Vagina (tissue), 2 donors: ENCODE measurements around the gene PUS7. TPM values are rescaled to one million over a fixed set of nuclear protein-coding genes. Genes with fewer than 3 reads are reported as not detected.
"Not testable (repeated sequence)": the region's sequence is repeated elsewhere in the genome, so short reads cannot be mapped to it uniquely, and the experiment has no call there.

Experiments used
- DNase-seq, 2 donors: peaks; one replicate each; pipeline ENCODE4 v3.0.0-alpha.2; 2017; ENCODE audit errors: extremely low spot score in 2 of 2
- H3K27ac ChIP-seq: fragments of 200-600 bp; sonication (generic); one replicate; pipeline ENCODE4 v1.5.1; 2019
- H3K27me3 ChIP-seq: fragments of 200-600 bp; sonication (generic); one replicate; pipeline ENCODE4 v1.5.1; 2019
- H3K36me3 ChIP-seq, 2 donors: fragments of 200-600 bp; sonication (generic); one replicate each; pipeline ENCODE4 v1.5.1; 2017 to 2019
- H3K4me1 ChIP-seq: fragments of 200-600 bp; sonication (generic); one replicate; pipeline ENCODE4 v1.5.1; 2019
- H3K4me3 ChIP-seq, 2 donors: fragments of 200-600 bp; sonication (generic); 1 replicate in 1 of 2; 2 replicates in 1 of 2; pipeline ENCODE4 v1.5.1; 2016 to 2019
- H3K9me3 ChIP-seq: fragments of 200-600 bp; sonication (generic); one replicate; pipeline ENCODE4 v1.5.1; 2019
- CTCF ChIP-seq, 3 experiments: fragments of 450-650 bp in 2 of 3; fragments of 200-600 bp in 1 of 3; sonication (generic) in 1 of 3; IDR thresholded peaks; one replicate each; pipeline ENCODE4 v1.5.1; 2017 to 2019; ENCODE audit warnings: antibody characterized with exemption in 3 of 3, mild to moderate bottlenecking in 2 of 3, moderate library complexity in 2 of 3
- POLR2A ChIP-seq, 2 donors: fragments of 450-650 bp; IDR thresholded peaks; one replicate each; pipeline ENCODE4 v1.6.1; 2017; ENCODE audit warnings: antibody characterized with exemption in 2 of 2, mild to moderate bottlenecking in 2 of 2, moderate library complexity in 2 of 2
- POLR2AphosphoS5 ChIP-seq, 2 donors: sonication (generic); formaldehyde crosslinking; IDR thresholded peaks; one replicate each; pipeline ENCODE4 v1.9.0; 2017; ENCODE audit warnings: antibody characterized with exemption in 2 of 2, mild to moderate bottlenecking in 2 of 2, low read depth in 1 of 2; ENCODE audit not compliant: insufficient read depth in 1 of 2
- intact Hi-C: fragments of 100-400 bp; cut with DNase I; formaldehyde crosslinking; loops from one replicate; pipeline ENCODE4 v1.15.1; 2023
- total RNA-seq: library from RNA; depleted of rRNA; stranded (reverse); fragments of >200 nt; gene quantifications from one replicate; pipeline ENCODE4 v1.2.3, GENCODE V29; 2016

Gene PUS7
- total RNA-seq, 1 donor from 2014 or later: 16.9 TPM

- intact Hi-C loops: no loop called here
- TF ChIP-seq CTCF (IDR thresholded peaks at IDR 0.05): no peak
- H3K36me3 ChIP-seq: peaks cover 0 to 19% of the 10 kb centered on the region in 2 donors
- DNase-seq: no peak
- no peak overlapping the region for H3K27ac ChIP-seq
- H3K27me3 ChIP-seq: no peaks in the 10 kb centered on the region
- H3K4me1 ChIP-seq: peaks cover 13% of the 10 kb centered on the region
- no peak overlapping the region for H3K4me3 ChIP-seq
- no peaks in the 10 kb centered on the region for H3K9me3 ChIP-seq
Measured at GRCh38 chr7:105457619-105458225, 64.3 kb downstream of the PUS7 start.

DNA sequence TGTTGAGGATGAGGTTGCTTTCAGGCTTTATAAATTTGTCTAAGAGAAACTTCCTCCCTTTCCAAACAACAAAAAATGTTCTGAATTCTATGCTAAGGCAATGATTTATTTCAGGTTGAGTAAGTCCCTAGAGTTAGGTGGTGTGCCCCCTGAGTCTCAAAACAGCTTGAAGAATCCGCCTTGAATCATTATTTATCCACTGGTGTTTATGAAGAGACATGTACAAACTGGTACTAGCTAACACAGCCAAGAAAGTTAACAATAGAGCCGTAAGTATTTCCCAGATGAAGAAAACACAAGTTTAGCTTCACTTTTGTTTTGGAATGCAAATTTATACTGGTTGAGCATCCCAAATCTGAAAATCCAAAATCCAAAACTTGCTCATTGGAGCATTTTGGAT, 67.2 kb downstream of the PUS7 start:
- intact Hi-C loops: no loop called here
- no peak overlapping the region for H3K27ac ChIP-seq
- H3K36me3 ChIP-seq: peaks cover 0 to 4% of the 10 kb centered on the region in 2 donors
- no peaks in the 10 kb centered on the region for H3K27me3 ChIP-seq
- no peak overlapping the region for H3K4me3 ChIP-seq
- DNase-seq: no peak
- TF ChIP-seq POLR2AphosphoS5 (IDR thresholded peaks at IDR 0.05; ENCODE audit: insufficient read depth in 1 of 2, low read depth in 1 of 2) (no peak), POLR2A (IDR thresholded peaks at IDR 0.05) (no peak), CTCF (IDR thresholded peaks at IDR 0.05) (no peak)
- H3K4me1 ChIP-seq: peaks cover 13% of the 10 kb centered on the region
- no peaks in the 10 kb centered on the region for H3K9me3 ChIP-seq

GRCh38 chr7:105454095-105454747, 67.8 kb downstream of the PUS7 start:
- Histone ChIP-seq H3K4me1 (peaks cover 13% of the 10 kb centered on the region), H3K36me3 (peaks cover 0 to 4% of the 10 kb centered on the region in 2 donors), H3K27ac (no peak overlapping the region), H3K9me3 (no peaks in the 10 kb centered on the region), H3K4me3 (no peak overlapping the region), H3K27me3 (no peaks in the 10 kb centered on the region)
- DNase-seq: no peak
- intact Hi-C loops: no loop called here
- TF ChIP-seq POLR2A (IDR thresholded peaks at IDR 0.05) (no peak), POLR2AphosphoS5 (IDR thresholded peaks at IDR 0.05; ENCODE audit: insufficient read depth in 1 of 2, low read depth in 1 of 2) (no peak), CTCF (IDR thresholded peaks at IDR 0.05) (no peak)

DNA sequence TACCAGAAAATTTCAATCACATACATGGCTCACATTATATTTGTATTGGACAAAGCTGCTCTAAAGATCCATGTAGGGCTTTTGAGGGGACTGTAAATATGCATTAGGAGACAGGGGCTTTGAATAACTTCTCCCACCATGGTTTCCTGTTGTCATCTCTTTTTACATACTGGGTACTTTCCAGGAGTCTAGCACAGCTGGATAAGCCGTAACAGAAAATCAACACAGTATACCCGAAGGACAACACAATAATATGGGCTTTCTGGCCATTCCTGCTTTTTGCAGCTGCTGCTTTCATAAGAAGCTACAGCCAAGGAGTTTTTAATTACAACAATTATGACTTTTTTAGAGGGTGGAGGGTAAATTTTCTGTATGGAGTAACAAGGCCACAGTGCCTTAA, 70.0 kb downstream of the PUS7 start:
- Histone ChIP-seq H3K27ac (no peak overlapping the region), H3K9me3 (no peaks in the 10 kb centered on the region), H3K27me3 (no peaks in the 10 kb centered on the region), H3K4me3 (no peak overlapping the region), H3K36me3 (no peaks in the 10 kb centered on the region), H3K4me1 (peaks cover 13% of the 10 kb centered on the region)
- DNase-seq: no peak
- TF ChIP-seq CTCF (IDR thresholded peaks at IDR 0.05): no peak
- no peak for TF ChIP-seq POLR2A (IDR thresholded peaks at IDR 0.05)
- no peak for TF ChIP-seq POLR2AphosphoS5 (IDR thresholded peaks at IDR 0.05; ENCODE audit: insufficient read depth in 1 of 2, low read depth in 1 of 2)
- intact Hi-C loops: no loop called here

DNA sequence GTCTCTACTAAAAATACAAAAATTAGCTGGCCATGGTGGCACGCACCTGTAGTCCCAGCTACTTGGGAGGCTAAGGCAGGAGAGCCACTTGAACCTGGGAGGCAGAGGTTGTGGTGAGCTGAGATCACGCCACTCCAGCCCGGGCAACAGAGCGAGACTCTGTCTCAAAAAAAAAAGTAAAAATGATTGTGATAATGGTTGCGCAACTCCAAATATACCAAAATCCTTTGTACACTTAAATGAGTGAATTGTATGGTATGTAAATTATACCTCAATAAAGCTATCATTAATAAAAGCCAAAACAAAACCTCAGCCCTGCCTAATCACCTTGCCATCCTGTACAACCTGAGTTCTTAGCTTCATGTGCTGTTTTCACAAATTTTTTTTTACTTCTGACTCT, 71.2 kb downstream of the PUS7 start:
- H3K27ac ChIP-seq, intact Hi-C loops, H3K36me3 ChIP-seq, H3K9me3 ChIP-seq, H3K27me3 ChIP-seq, DNase-seq, H3K4me3 ChIP-seq: not testable (repeated sequence)
- H3K4me1 ChIP-seq: peaks cover 13% of the 10 kb centered on the region
